GM19043 (cell line): ENCODE measurements around the gene MIER1.

Source experiments
- ATAC-seq: cut with Tn5 transposase; IDR thresholded peaks from one replicate; pipeline ENCODE4 v1.9.1; 2021; ENCODE audit warnings: low read depth; ENCODE audit not compliant: unreplicated experiment

The MIER1 gene

GRCh38 chr1:66996018-66996682 lies 71.4 kb downstream of the MIER1 start:
- ATAC-seq = peak; percentile 73

GRCh38 chr1:66998972-66999371 lies 74.2 kb downstream of the MIER1 start:
- no peak for ATAC-seq

- ATAC-seq = no peak
These were observed 75.0 kb downstream of the MIER1 start for GRCh38 chr1:66999640-67000400.

- ATAC-seq = no peak
These were observed 77.1 kb downstream of the MIER1 start for GRCh38 chr1:67001682-67002425.

- ATAC-seq = no peak
These were observed 79.4 kb downstream of the MIER1 start for GRCh38 chr1:67004176-67004575.

- no peak for ATAC-seq
These were observed 80.3 kb downstream of the MIER1 start for GRCh38 chr1:67005068-67005467.

GRCh38 chr1:67009792-67010191 lies 85.0 kb downstream of the MIER1 start:
- no peak for ATAC-seq

GRCh38 chr1:67013573-67013972 lies 88.8 kb downstream of the MIER1 start:
- ATAC-seq = no peak

- no peak for ATAC-seq
These were observed 93.8 kb downstream of the MIER1 start for GRCh38 chr1:67018574-67018973.

- no peak for ATAC-seq
These were observed 94.3 kb downstream of the MIER1 start for GRCh38 chr1:67019121-67019520.

- no peak for ATAC-seq
These were observed 94.9 kb downstream of the MIER1 start for GRCh38 chr1:67019600-67020136.

- ATAC-seq = no peak
These were observed 95.5 kb downstream of the MIER1 start for GRCh38 chr1:67020304-67020703.

GRCh38 chr1:67020765-67021164 lies 96.0 kb downstream of the MIER1 start:
- no peak for ATAC-seq

GRCh38 chr1:67029472-67029871 lies 104.7 kb downstream of the MIER1 start:
- ATAC-seq = no peak

GRCh38 chr1:67031121-67031858 lies 106.5 kb downstream of the MIER1 start:
- ATAC-seq = no peak

GRCh38 chr1:67031859-67032247 lies 107.1 kb downstream of the MIER1 start:
- no peak for ATAC-seq
